A673 (cell line): ENCODE data around the gene STEAP3. TPM values are rescaled to one million over a fixed set of nuclear protein-coding genes. Genes with fewer than 3 reads are reported as not detected.

Experiments used
- BruUV-seq: library from RNA; stranded (reverse); fragments of 400-500 nt; replicated peaks from 2 replicates; lab custom pipeline; 2021; lab: Mats Ljungman, UMichigan
- CTCF ChIA-PET: fragments of 300-600 bp; sonication (Branson Sonifier 250); formaldehyde crosslinking; loops from one replicate; lab custom pipeline; 2022; ENCODE audit warnings: antibody characterized with exemption; lab: Charles Lee
- POLR2A ChIA-PET: fragments of 300-600 bp; sonication (Branson Sonifier 250); formaldehyde crosslinking; loops from one replicate; lab custom pipeline; 2022; ENCODE audit warnings: antibody characterized with exemption; ENCODE audit not compliant: low non-redundant PET; lab: Charles Lee
- DNase-seq: peaks from one replicate; pipeline ENCODE4 v3.0.0-alpha.2; 2015; ENCODE audit warnings: low spot score
- H3K27ac ChIP-seq: fragments of 200-600 bp; sonication (generic); 2 replicates; pipeline ENCODE4 v1.5.1; 2016; ENCODE audit warnings: mixed run types, low read depth, mild to moderate bottlenecking, mixed read lengths, antibody characterized with exemption, low read length; ENCODE audit not compliant: poor library complexity, severe bottlenecking
- H3K27me3 ChIP-seq: fragments of 200-600 bp; sonication (generic); replicated peaks from 2 replicates; pipeline ENCODE4 v1.6.1; 2017; ENCODE audit warnings: mixed run types, low read depth, mild to moderate bottlenecking, mixed read lengths, antibody characterized with exemption, low read length; ENCODE audit not compliant: insufficient read depth, poor library complexity
- H3K36me3 ChIP-seq: fragments of 200-600 bp; sonication (generic); 2 replicates; pipeline ENCODE4 v1.6.1; 2016; ENCODE audit warnings: mixed run types, mild to moderate bottlenecking, mixed read lengths, antibody characterized with exemption, low read length; ENCODE audit not compliant: insufficient read depth, poor library complexity, severe bottlenecking
- H3K4me1 ChIP-seq: fragments of 200-600 bp; sonication (generic); 2 replicates; pipeline ENCODE4 v1.6.1; 2017; ENCODE audit warnings: mixed run types, mild to moderate bottlenecking, mixed read lengths, antibody characterized with exemption, low read length; ENCODE audit not compliant: insufficient read depth, poor library complexity, severe bottlenecking
- H3K4me3 ChIP-seq: fragments of 200-600 bp; sonication (generic); 2 replicates; pipeline ENCODE4 v1.5.1; 2016; ENCODE audit warnings: low read depth, mixed run types, mild to moderate bottlenecking, mixed read lengths, low read length; ENCODE audit not compliant: poor library complexity, severe bottlenecking
- H3K9me3 ChIP-seq: fragments of 200-600 bp; sonication (generic); 2 replicates; pipeline ENCODE4 v1.6.1; 2016; ENCODE audit warnings: mixed run types, low read depth, mild to moderate bottlenecking, mixed read lengths, antibody characterized with exemption, low read length; ENCODE audit not compliant: poor library complexity, severe bottlenecking
- CTCF ChIP-seq: fragments of 300-800, 200-600 bp; sonication (generic); conservative IDR thresholded peaks from 2 replicates; pipeline ENCODE4 v1.5.1; 2017; ENCODE audit warnings: low read depth, mild to moderate bottlenecking, antibody characterized with exemption, low read length, moderate library complexity, mixed read lengths
- EZH2 ChIP-seq: fragments of 200-600 bp; sonication (generic); IDR thresholded peaks from 2 replicates; pipeline ENCODE4 v1.6.1; 2017; ENCODE audit warnings: borderline replicate concordance, low read depth, mild to moderate bottlenecking, mixed read lengths, antibody characterized with exemption, low read length; ENCODE audit not compliant: poor library complexity, severe bottlenecking
- intact Hi-C: fragments of 100-400 bp; cut with micrococcal nuclease; formaldehyde crosslinking; loops from one replicate; pipeline ENCODE4 v1.10.0; 2022; ENCODE audit not compliant: unreplicated experiment
- total RNA-seq: library from RNA; stranded (reverse); gene quantifications from 2 replicates; pipeline ENCODE4 v1.2.3, GENCODE V29; 2021

The STEAP3 gene
- total RNA-seq, 1 experiment from 2014 or later, result 20.3 TPM

- no peak overlapping the region for H3K4me3 ChIP-seq
- peaks cover 32% of the 10 kb centered on the region for H3K4me1 ChIP-seq
- H3K27ac ChIP-seq, result no peak overlapping the region
- H3K27me3 ChIP-seq, result no peaks in the 10 kb centered on the region
- H3K36me3 ChIP-seq, result no peaks in the 10 kb centered on the region
- BruUV-seq, result no TSS peak
- DNase-seq, result no peak
- intact Hi-C loops, result loop anchor here (5.0 kb wide), 2 partner anchors 70 to 245 kb away; no protein-coding TSS in a partner anchor
- TF ChIP-seq EZH2, result no peak
- POLR2A ChIA-PET, result no interaction called here
- CTCF ChIA-PET, result no interaction called here
- H3K9me3 ChIP-seq, result no peaks in the 10 kb centered on the region
These were observed 9.0 kb downstream of the STEAP3 start for GRCh38 chr2:119232666-119232993.

- no TSS peak for BruUV-seq
- TF ChIP-seq EZH2 (no peak), CTCF (no peak)
- Histone ChIP-seq H3K27ac (no peak overlapping the region), H3K36me3 (no peaks in the 10 kb centered on the region), H3K27me3 (no peaks in the 10 kb centered on the region), H3K4me1 (peaks cover 32% of the 10 kb centered on the region), H3K9me3 (no peaks in the 10 kb centered on the region), H3K4me3 (no peak overlapping the region)
- intact Hi-C loops, result loop anchor here (5.0 kb wide), 2 partner anchors 69 to 244 kb away; no protein-coding TSS in a partner anchor
- POLR2A ChIA-PET, result no interaction called here
- CTCF ChIA-PET, result no interaction called here
- DNase-seq, result no peak
These were observed 9.8 kb downstream of the STEAP3 start for GRCh38 chr2:119233326-119234020.

- Histone ChIP-seq H3K27ac (no peak overlapping the region), H3K9me3 (no peaks in the 10 kb centered on the region), H3K36me3 (no peaks in the 10 kb centered on the region), H3K27me3 (no peaks in the 10 kb centered on the region), H3K4me3 (no peak overlapping the region), H3K4me1 (peaks cover 32% of the 10 kb centered on the region)
- DNase-seq, result peak; percentile 67
- CTCF ChIA-PET, result no interaction called here
- POLR2A ChIA-PET, result no interaction called here
- intact Hi-C loops, result loop anchor here (5.0 kb wide), 2 partner anchors 68 to 243 kb away; no protein-coding TSS in a partner anchor
- no TSS peak for BruUV-seq
- TF ChIP-seq CTCF, result peak; percentile 68
- TF ChIP-seq EZH2, result no peak
These were observed 10.7 kb downstream of the STEAP3 start for GRCh38 chr2:119234021-119235019.
